H1 (cell line): ENCODE measurements around the gene FXYD5. TPM values are rescaled to one million over a fixed set of nuclear protein-coding genes. Genes with fewer than 3 reads are reported as not detected.

Experiments used
- BCL11A ChIP-seq, 2 experiments: IDR thresholded peaks; one replicate each; pipeline ENCODE4 v1.6.1; 2011; ENCODE audit warnings: low read depth in 2 of 2, low read length in 2 of 2, mild to moderate bottlenecking in 2 of 2
- BRCA1 ChIP-seq: IDR thresholded peaks from 2 replicates; pipeline ENCODE4 v1.6.1; 2012; ENCODE audit warnings: low read depth, low read length, improper control_type of control experiment
- POU5F1 ChIP-seq: IDR thresholded peaks from 2 replicates; pipeline ENCODE4 v1.6.1; 2011; ENCODE audit warnings: low read depth, mild to moderate bottlenecking, low read length, moderate library complexity
- SIN3A ChIP-seq, 2 experiments: IDR thresholded peaks in 1 of 2; conservative IDR thresholded peaks in 1 of 2; 2 replicates each; pipeline ENCODE4 v1.6.1; 2011 to 2012; ENCODE audit warnings: low read length in 2 of 2, improper control_type of control experiment in 1 of 2, low read depth in 1 of 2, mild to moderate bottlenecking in 1 of 2
- SIX5 ChIP-seq: IDR thresholded peaks from 2 replicates; pipeline ENCODE4 v1.6.1; 2011; ENCODE audit warnings: mild to moderate bottlenecking, low read depth, low read length
- polyA plus RNA-seq, 7 experiments: library from polyadenylated mRNA; depleted of rRNA in 3 of 7; stranded (reverse) in 5 of 7; unstranded in 2 of 7; fragments of >200 nt in 5 of 7; fragments of 200-250 nt in 2 of 7; gene quantifications; 1 replicate in 5 of 7; 2 replicates in 1 of 7; 4 replicates in 1 of 7; pipeline versions ENCODE4 v1.2.1 to v1.2.3, GENCODE V29; 2011 to 2013; ENCODE audit warnings: missing spikeins in 2 of 7, mixed read lengths in 2 of 7
- total RNA-seq: library from RNA; stranded (reverse); fragmentation: NEBNext Ultra II Directional; extraction: Animal tissue kit (Norgen Biotek cat#: 25700); gene quantifications from 2 replicates; pipeline ENCODE4 v1.2.1, GENCODE V29; 2021
- TF ChIP-seq, protein P1 (sequence below): IDR thresholded peaks from 2 replicates; pipeline ENCODE4 v1.6.1; 2011; ENCODE audit warnings: low read depth, mild to moderate bottlenecking, low read length; ENCODE audit not compliant: insufficient read depth

The FXYD5 gene
- total and polyA plus RNA-seq, 2 of the 8 experiments (the other 6 are each of a cell fraction or from before 2014, with no cell fraction given): 99.0 to 191 TPM

DNA sequence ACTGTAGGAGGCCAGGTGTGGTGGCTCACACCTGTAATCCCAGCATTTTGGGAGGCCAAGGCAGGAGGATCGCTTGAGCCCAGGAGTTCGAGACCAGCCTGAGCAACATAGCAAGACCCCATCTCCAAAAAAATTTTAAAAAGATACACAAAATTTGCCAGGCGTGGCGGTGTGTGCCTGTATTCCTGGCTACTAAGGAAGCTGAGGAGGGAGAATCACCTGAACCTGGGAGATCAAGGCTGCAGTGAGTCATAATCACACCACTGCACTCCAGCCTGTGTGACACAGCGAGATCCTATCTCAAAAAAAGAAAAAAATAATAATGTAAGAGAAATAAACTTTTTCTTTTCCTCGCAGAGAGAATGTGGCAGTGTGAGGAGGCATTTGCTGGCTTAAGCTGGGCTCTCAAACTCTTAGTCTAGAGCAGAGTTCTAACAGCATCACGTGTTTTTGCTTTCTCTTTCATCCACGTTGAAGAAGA lies 52.9 kb downstream of the FXYD5 start (continued):
- TF ChIP-seq SIX5 (no peak), BCL11A (IDR thresholded peaks at IDR 0.05; ENCODE audit: low read depth in 2 of 2, low read length in 2 of 2) (no peak), SIN3A (conservative IDR thresholded peaks at IDR 0.05 in 1 of 2, IDR thresholded peaks at IDR 0.05 in 1 of 2; ENCODE audit: low read depth in 1 of 2, low read length in 2 of 2) (no peak), BRCA1 (no peak), POU5F1 (no peak)
- TF ChIP-seq, protein P1, sequence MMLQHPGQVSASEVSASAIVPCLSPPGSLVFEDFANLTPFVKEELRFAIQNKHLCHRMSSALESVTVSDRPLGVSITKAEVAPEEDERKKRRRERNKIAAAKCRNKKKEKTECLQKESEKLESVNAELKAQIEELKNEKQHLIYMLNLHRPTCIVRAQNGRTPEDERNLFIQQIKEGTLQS: no peak
- TF ChIP-seq, all 59 proteins: peak for 0
